Natural killer cell (primary cell): Measurements from ENCODE around the gene IL17REL. TPM values are rescaled to one million over a fixed set of nuclear protein-coding genes. Genes with fewer than 3 reads are reported as not detected.

ENCODE experiments used
- ATAC-seq, 3 donors: fragments of 150-1000 bp in 2 of 3; fragments of 200-7000 bp in 1 of 3; cut with Tn5 transposase; 1 replicate in 1 of 3; 2 replicates in 2 of 3; pipeline ENCODE4 v1.10.0; 2021; ENCODE audit warnings: mild to moderate bottlenecking in 2 of 3, moderate library complexity in 2 of 3
- DNase-seq, 2 donors: peaks; one replicate each; pipeline versions ENCODE4 v3.0.0 to v3.0.0-alpha.2; 2013 to 2021; ENCODE audit warnings: mixed read lengths in 1 of 2
- H3K27ac ChIP-seq: one replicate; pipeline ENCODE4 v1.5.1; 2013; ENCODE audit warnings: mild to moderate bottlenecking, low read length
- H3K27me3 ChIP-seq: one replicate; pipeline ENCODE4 v1.6.1; 2013; ENCODE audit warnings: low read length; ENCODE audit not compliant: control insufficient read depth, insufficient read depth
- H3K36me3 ChIP-seq: one replicate; pipeline ENCODE4 v1.6.1; 2013; ENCODE audit warnings: low read length; ENCODE audit not compliant: control insufficient read depth, insufficient read depth
- H3K4me1 ChIP-seq: one replicate; pipeline ENCODE4 v1.6.1; 2013; ENCODE audit warnings: low read length; ENCODE audit not compliant: control insufficient read depth, insufficient read depth
- H3K4me3 ChIP-seq: one replicate; pipeline ENCODE4 v1.5.1; 2013; ENCODE audit warnings: low read length
- H3K9me3 ChIP-seq: one replicate; pipeline ENCODE4 v1.6.1; 2013; ENCODE audit warnings: low read length; ENCODE audit not compliant: control insufficient read depth, insufficient read depth
- H3K27ac Mint-ChIP-seq, 2 donors: one replicate each; pipeline ENCODE4 v1.8.0; 2022; ENCODE audit warnings: mild to moderate bottlenecking in 2 of 2, mixed read lengths in 2 of 2, moderate library complexity in 1 of 2
- H3K27me3 Mint-ChIP-seq, 2 donors: one replicate each; pipeline ENCODE4 v1.8.0; 2022; ENCODE audit warnings: low read depth in 2 of 2, mixed read lengths in 2 of 2
- H3K36me3 Mint-ChIP-seq: one replicate; pipeline ENCODE4 v1.8.0; 2022; ENCODE audit warnings: mixed read lengths
- H3K4me1 Mint-ChIP-seq, 2 donors: one replicate each; pipeline ENCODE4 v1.8.0; 2022; ENCODE audit warnings: mixed read lengths in 2 of 2
- H3K4me3 Mint-ChIP-seq: one replicate; pipeline ENCODE4 v1.8.0; 2022; ENCODE audit warnings: mild to moderate bottlenecking, moderate library complexity, mixed read lengths
- H3K9me3 Mint-ChIP-seq, 2 donors: one replicate each; pipeline ENCODE4 v1.8.0; 2022; ENCODE audit warnings: mixed read lengths in 2 of 2
- CTCF ChIP-seq: fragments of 200-600 bp; IDR thresholded peaks from one replicate; pipeline ENCODE4 v1.8.0; 2022; ENCODE audit warnings: antibody characterized with exemption
- WGBS: methylation state at CpG from one replicate; pipeline ENCODE4 v1.1.7; 2013; ENCODE audit warnings: missing lambda C conversion rate; ENCODE audit not compliant: insufficient coverage; 5-methylcytosine and 5-hydroxymethylcytosine counted together
- intact Hi-C: fragments of 100-400 bp; cut with micrococcal nuclease; formaldehyde crosslinking; loops from one replicate; pipeline ENCODE4 v1.14.2; 2022
- total RNA-seq, 4 donors: library from RNA; stranded (reverse); fragments of 120-200 nt in 1 of 4; gene quantifications; one replicate each; pipeline versions ENCODE4 v1.2.3 to v1.2.4, GENCODE V29; 2013 to 2022

Gene IL17REL
- total RNA-seq, 3 donors from 2014 or later (not counting 1 experiment from before 2014, with no cell fraction given), result not detected

GRCh38 chr22:49995041-49995360 lies 17.6 kb downstream of the IL17REL start:
- no peaks in the 10 kb centered on the region for H3K36me3 ChIP-seq
- Mint-ChIP-seq H3K27me3 (peaks cover 0 to 13% of the 10 kb centered on the region in 2 donors), H3K27ac (no peak overlapping the region), H3K4me1 (peaks cover 5 to 11% of the 10 kb centered on the region in 2 donors), H3K4me3 (no peak overlapping the region), H3K36me3 (no peaks in the 10 kb centered on the region), H3K9me3 (peaks cover 0 to 5% of the 10 kb centered on the region in 2 donors)
- H3K27ac ChIP-seq, result no peak overlapping the region
- H3K4me3 ChIP-seq, result no peak overlapping the region
- H3K4me1 ChIP-seq, result peaks cover 19% of the 10 kb centered on the region
- WGBS, result 61% methylated on average over 3 of the region's 3 CpGs
- no peaks in the 10 kb centered on the region for H3K9me3 ChIP-seq
- TF ChIP-seq CTCF, result no peak
- intact Hi-C loops, result no loop called here
- ATAC-seq (no peak), DNase-seq (no peak)
- peaks cover 4% of the 10 kb centered on the region for H3K27me3 ChIP-seq

DNA sequence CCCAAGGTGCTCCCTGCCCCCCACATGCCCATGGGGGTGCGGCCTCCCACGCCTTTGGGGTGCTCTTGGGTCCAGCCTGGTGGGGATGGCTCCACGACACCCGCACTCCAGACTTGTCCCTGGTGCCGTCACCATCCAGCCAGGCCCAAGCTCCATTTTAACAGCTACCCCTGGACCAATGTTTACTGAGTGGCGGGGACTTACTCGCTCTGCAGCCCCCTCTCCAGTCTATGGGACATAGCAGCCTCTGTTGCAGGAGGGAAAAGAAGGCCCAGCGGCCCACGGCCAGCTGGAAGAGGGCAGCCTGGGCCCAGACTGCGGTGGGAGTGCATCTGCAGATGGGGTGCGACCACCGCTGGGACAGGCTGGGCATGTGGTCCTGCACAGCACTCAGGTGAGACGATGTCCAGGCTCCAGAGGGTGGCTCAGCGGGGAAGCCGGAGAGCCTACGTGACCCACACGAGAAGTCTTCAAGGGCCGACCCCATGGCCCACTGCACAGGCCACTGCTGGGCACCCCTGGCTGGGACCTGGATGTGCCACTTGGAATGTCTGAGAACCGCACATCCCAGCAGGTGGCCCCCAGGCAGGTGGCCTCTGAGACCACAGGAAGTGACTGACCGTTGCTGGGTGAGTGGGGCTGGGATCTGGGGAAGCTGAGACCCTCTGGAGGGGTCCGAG lies 18.1 kb downstream of the IL17REL start:
- Mint-ChIP-seq H3K4me1 (peaks cover 5 to 11% of the 10 kb centered on the region in 2 donors), H3K4me3 (no peak overlapping the region), H3K36me3 (no peaks in the 10 kb centered on the region), H3K9me3 (peaks cover 0 to 5% of the 10 kb centered on the region in 2 donors), H3K27ac (no peak overlapping the region), H3K27me3 (peaks cover under 1 to 13% of the 10 kb centered on the region in 2 donors)
- Histone ChIP-seq H3K9me3 (no peaks in the 10 kb centered on the region), H3K4me1 (peaks cover 15% of the 10 kb centered on the region), H3K36me3 (no peaks in the 10 kb centered on the region), H3K27ac (no peak overlapping the region), H3K4me3 (no peak overlapping the region), H3K27me3 (no peaks in the 10 kb centered on the region)
- DNase-seq (no peak), ATAC-seq (no peak)
- WGBS, result 90% methylated on average over 21 of the region's 21 CpGs
- intact Hi-C loops, result no loop called here
- TF ChIP-seq CTCF, result no peak

DNA sequence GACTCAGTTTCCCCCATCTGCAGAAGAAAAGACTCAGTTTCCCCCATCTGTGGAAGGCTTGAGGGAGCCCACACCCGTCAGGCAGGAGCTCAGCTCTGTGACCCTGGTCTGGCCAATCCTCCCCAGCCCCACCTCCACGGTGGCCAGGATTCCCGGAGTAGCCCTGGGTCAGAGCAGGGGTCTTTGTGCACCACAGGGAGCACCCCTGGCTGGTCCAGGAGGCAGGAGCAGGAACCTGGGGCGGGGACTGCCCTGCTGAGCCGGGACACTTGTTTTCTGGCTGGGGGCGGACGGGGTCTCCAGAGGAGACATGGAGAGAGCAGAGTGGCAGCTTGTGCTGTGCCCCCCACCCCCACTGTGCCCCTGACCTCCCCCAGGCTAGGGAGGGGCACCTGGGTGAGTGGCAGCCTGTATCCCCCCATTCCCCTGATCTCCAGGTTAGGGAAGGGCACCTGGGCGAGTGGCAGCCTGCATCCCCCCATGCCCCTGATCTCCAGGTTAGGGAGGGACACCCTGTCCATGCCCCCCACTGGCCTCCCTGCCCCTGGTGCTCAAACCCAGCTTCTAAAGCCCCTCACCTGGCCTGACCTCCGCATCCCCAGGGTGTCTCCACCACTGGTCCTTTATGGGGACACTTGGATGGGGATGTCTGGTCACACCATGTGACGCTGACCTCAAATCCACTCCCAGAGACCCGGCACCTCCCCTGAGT lies 18.8 kb downstream of the IL17REL start:
- Mint-ChIP-seq H3K4me3 (no peak overlapping the region), H3K36me3 (no peaks in the 10 kb centered on the region), H3K27me3 (peaks cover 8 to 13% of the 10 kb centered on the region in 2 donors), H3K4me1 (peaks cover 5 to 11% of the 10 kb centered on the region in 2 donors), H3K27ac (no peak overlapping the region), H3K9me3 (peaks cover 0 to 5% of the 10 kb centered on the region in 2 donors)
- peaks cover 15% of the 10 kb centered on the region for H3K4me1 ChIP-seq
- no peaks in the 10 kb centered on the region for H3K36me3 ChIP-seq
- intact Hi-C loops, result loop anchor here (1.0 kb wide), 1 partner anchor 36 kb away; no protein-coding TSS in a partner anchor
- DNase-seq, result no peak
- ATAC-seq, result no peak
- 81% methylated on average over 11 of the region's 11 CpGs for WGBS
- no peak overlapping the region for H3K27ac ChIP-seq
- no peaks in the 10 kb centered on the region for H3K9me3 ChIP-seq
- no peak overlapping the region for H3K4me3 ChIP-seq
- no peaks in the 10 kb centered on the region for H3K27me3 ChIP-seq
- no peak for TF ChIP-seq CTCF
